ENCODE results near the gene PYDC1. TPM values are rescaled to one million over a fixed set of nuclear protein-coding genes. Genes with fewer than 3 reads are reported as not detected.

The PYDC1 gene
- not detected for total RNA-seq (ENCODE audit: unreplicated experiment)
- long read RNA-seq, result 0 reads

GRCh38 chr16:31216422-31217135, at the start of gene PYDC1:
TSS of gene PYDC1 (minus strand) at chr16:31217135. CDS start at chr16:31217028, 107 bp downstream.
- TF ChIP-seq, protein P1, sequence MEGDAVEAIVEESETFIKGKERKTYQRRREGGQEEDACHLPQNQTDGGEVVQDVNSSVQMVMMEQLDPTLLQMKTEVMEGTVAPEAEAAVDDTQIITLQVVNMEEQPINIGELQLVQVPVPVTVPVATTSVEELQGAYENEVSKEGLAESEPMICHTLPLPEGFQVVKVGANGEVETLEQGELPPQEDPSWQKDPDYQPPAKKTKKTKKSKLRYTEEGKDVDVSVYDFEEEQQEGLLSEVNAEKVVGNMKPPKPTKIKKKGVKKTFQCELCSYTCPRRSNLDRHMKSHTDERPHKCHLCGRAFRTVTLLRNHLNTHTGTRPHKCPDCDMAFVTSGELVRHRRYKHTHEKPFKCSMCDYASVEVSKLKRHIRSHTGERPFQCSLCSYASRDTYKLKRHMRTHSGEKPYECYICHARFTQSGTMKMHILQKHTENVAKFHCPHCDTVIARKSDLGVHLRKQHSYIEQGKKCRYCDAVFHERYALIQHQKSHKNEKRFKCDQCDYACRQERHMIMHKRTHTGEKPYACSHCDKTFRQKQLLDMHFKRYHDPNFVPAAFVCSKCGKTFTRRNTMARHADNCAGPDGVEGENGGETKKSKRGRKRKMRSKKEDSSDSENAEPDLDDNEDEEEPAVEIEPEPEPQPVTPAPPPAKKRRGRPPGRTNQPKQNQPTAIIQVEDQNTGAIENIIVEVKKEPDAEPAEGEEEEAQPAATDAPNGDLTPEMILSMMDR (IDR thresholded peaks at IDR 0.05; ENCODE audit: partially characterized antibody, unreplicated experiment), result no peak
- Mint-ChIP-seq H3K27ac (ENCODE audit: unreplicated experiment) (no peak within 1 kb of the TSS), H3K36me3 (ENCODE audit: unreplicated experiment) (no peaks in the 10 kb centered on the region), H3K4me1 (ENCODE audit: low read depth, unreplicated experiment) (peaks cover 3% of the 10 kb centered on the region), H3K4me3 (ENCODE audit: unreplicated experiment) (peak within 1 kb of the TSS; percentile 80), H3K9me3 (ENCODE audit: unreplicated experiment) (peaks cover 5% of the 10 kb centered on the region), H3K27me3 (ENCODE audit: unreplicated experiment) (peaks cover 36% of the 10 kb centered on the region)
- DNase-seq, result peak; percentile 32

- Mint-ChIP-seq H3K4me1 (ENCODE audit: low read depth, unreplicated experiment) (no peaks in the 10 kb centered on the region), H3K27me3 (ENCODE audit: unreplicated experiment) (peaks cover 2% of the 10 kb centered on the region), H3K9me3 (ENCODE audit: unreplicated experiment) (peaks cover 3% of the 10 kb centered on the region), H3K27ac (ENCODE audit: unreplicated experiment) (no peak overlapping the region), H3K36me3 (ENCODE audit: unreplicated experiment) (no peaks in the 10 kb centered on the region), H3K4me3 (ENCODE audit: unreplicated experiment) (no peak overlapping the region)
- TF ChIP-seq, protein P1 (IDR thresholded peaks at IDR 0.05; ENCODE audit: partially characterized antibody, unreplicated experiment), result no peak
- no peak for DNase-seq
Measured at GRCh38 chr16:31265329-31266245, 48.7 kb upstream of the PYDC1 start.

GRCh38 chr16:31262084-31262483, 45.1 kb upstream of the PYDC1 start:
- TF ChIP-seq, protein P1 (IDR thresholded peaks at IDR 0.05; ENCODE audit: partially characterized antibody, unreplicated experiment), result no peak

GRCh38 chr16:31260136-31260931, 43.4 kb upstream of the PYDC1 start:
- Mint-ChIP-seq H3K36me3 (ENCODE audit: unreplicated experiment) (no peaks in the 10 kb centered on the region), H3K4me3 (ENCODE audit: unreplicated experiment) (no peak overlapping the region), H3K27ac (ENCODE audit: unreplicated experiment) (no peak overlapping the region), H3K27me3 (ENCODE audit: unreplicated experiment) (peaks cover 2% of the 10 kb centered on the region), H3K4me1 (ENCODE audit: low read depth, unreplicated experiment) (no peaks in the 10 kb centered on the region), H3K9me3 (ENCODE audit: unreplicated experiment) (peaks cover 2% of the 10 kb centered on the region)
- TF ChIP-seq, protein P1 (IDR thresholded peaks at IDR 0.05; ENCODE audit: partially characterized antibody, unreplicated experiment), result no peak
- DNase-seq, result no peak

More at GRCh38 chr16:31262084-31262483, 45.1 kb upstream of the PYDC1 start:
- H3K4me3 Mint-ChIP-seq (ENCODE audit: unreplicated experiment), result no peak overlapping the region
- no peaks in the 10 kb centered on the region for H3K36me3 Mint-ChIP-seq (ENCODE audit: unreplicated experiment)
- peaks cover 2% of the 10 kb centered on the region for H3K9me3 Mint-ChIP-seq (ENCODE audit: unreplicated experiment)
- no peaks in the 10 kb centered on the region for H3K4me1 Mint-ChIP-seq (ENCODE audit: low read depth, unreplicated experiment)
- DNase-seq, result no peak
- no peak overlapping the region for H3K27ac Mint-ChIP-seq (ENCODE audit: unreplicated experiment)
- peaks cover 2% of the 10 kb centered on the region for H3K27me3 Mint-ChIP-seq (ENCODE audit: unreplicated experiment)

Data from glutamatergic neuron (in vitro differentiated cells).